ENCODE measurements around the gene ARRDC2.

DNA sequence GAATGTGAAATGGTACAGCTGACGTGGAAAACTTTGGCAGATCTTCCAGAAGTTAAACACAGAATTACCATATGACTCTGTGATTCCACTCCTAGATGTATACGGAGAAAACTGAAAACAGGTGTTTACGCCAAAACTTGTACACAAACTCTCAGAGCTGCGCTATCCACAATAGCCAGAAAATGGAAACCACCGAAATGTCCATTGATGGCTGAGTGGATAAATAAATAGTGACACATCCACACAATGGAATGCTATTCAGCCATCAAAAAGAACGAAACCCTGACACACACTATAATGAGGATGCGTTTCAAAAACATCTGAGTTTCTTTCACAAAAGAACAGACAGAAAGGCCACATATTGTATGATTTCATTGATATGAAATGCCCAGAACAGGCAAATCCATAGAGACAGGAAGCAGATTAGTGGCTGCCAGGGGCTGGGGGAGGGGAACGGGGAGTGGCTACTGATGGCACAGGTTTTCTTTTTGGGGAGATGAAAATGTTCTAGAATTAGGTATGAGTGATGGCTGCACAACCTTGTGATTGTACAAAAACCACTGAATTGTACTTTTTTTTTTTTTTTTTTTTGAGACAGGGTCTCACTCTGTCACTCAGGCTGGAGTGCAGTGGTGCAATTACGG, 45.7 kb downstream of the ARRDC2 start:
- TF ChIP-seq, protein P1, sequence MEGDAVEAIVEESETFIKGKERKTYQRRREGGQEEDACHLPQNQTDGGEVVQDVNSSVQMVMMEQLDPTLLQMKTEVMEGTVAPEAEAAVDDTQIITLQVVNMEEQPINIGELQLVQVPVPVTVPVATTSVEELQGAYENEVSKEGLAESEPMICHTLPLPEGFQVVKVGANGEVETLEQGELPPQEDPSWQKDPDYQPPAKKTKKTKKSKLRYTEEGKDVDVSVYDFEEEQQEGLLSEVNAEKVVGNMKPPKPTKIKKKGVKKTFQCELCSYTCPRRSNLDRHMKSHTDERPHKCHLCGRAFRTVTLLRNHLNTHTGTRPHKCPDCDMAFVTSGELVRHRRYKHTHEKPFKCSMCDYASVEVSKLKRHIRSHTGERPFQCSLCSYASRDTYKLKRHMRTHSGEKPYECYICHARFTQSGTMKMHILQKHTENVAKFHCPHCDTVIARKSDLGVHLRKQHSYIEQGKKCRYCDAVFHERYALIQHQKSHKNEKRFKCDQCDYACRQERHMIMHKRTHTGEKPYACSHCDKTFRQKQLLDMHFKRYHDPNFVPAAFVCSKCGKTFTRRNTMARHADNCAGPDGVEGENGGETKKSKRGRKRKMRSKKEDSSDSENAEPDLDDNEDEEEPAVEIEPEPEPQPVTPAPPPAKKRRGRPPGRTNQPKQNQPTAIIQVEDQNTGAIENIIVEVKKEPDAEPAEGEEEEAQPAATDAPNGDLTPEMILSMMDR (IDR thresholded peaks at IDR 0.05), result no peak
- TF ChIP-seq POLR2A (IDR thresholded peaks at IDR 0.05), result no peak
